NB4 (cell line): Measurements from ENCODE around the gene PRKACG.

Experiments
- DNase-seq: peaks from one replicate; pipeline ENCODE4 v3.0.0; 2010; ENCODE audit warnings: low read depth
- H3K4me3 ChIP-seq: one replicate; pipeline ENCODE4 v1.5.1; 2011; ENCODE audit warnings: mild to moderate bottlenecking, low read depth, low read length, moderate library complexity
- CTCF ChIP-seq: IDR thresholded peaks from one replicate; pipeline ENCODE4 v1.5.1; 2012; ENCODE audit warnings: low read depth, low read length
- MAX ChIP-seq: IDR thresholded peaks from 2 replicates; pipeline ENCODE4 v1.6.1; 2011; ENCODE audit warnings: low read depth, low read length
- MYC ChIP-seq: IDR thresholded peaks from 2 replicates; pipeline ENCODE4 v1.6.1; 2011; ENCODE audit warnings: low read depth, low read length
- POLR2A ChIP-seq: IDR thresholded peaks from 2 replicates; pipeline ENCODE4 v1.6.1; 2011; ENCODE audit warnings: mild to moderate bottlenecking; ENCODE audit not compliant: insufficient read length; ENCODE audit errors: extremely low read depth

PRKACG gene

GRCh38 chr9:68978501-68978900 lies 35.4 kb downstream of the PRKACG start:
- DNase-seq = no peak
- no peak overlapping the region for H3K4me3 ChIP-seq
- TF ChIP-seq MYC (no peak), MAX (no peak), CTCF (no peak), POLR2A (no peak)

DNA sequence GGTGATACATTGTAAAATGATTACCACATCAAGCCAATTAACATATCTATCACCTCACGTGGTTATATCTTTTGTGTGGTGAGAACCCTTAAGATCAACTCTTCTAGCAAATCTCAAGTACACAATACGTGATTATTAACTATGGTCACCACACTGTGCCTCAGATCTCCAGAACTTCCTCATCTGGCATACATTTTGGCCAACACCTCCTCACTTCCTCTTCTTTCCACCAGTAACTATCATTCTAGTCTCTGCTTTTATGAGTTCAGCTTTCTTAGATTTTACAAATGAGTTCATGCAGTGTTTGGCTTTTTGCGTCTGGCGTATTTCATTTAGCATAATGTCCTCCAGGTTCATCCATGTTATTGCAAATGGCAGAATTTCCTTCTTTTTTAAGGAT lies 35.8 kb downstream of the PRKACG start:
- H3K4me3 ChIP-seq = no peak overlapping the region
- no peak for TF ChIP-seq CTCF
- no peak for TF ChIP-seq MAX
- no peak for TF ChIP-seq POLR2A
- no peak for TF ChIP-seq MYC
- DNase-seq = peak; percentile 61

DNA sequence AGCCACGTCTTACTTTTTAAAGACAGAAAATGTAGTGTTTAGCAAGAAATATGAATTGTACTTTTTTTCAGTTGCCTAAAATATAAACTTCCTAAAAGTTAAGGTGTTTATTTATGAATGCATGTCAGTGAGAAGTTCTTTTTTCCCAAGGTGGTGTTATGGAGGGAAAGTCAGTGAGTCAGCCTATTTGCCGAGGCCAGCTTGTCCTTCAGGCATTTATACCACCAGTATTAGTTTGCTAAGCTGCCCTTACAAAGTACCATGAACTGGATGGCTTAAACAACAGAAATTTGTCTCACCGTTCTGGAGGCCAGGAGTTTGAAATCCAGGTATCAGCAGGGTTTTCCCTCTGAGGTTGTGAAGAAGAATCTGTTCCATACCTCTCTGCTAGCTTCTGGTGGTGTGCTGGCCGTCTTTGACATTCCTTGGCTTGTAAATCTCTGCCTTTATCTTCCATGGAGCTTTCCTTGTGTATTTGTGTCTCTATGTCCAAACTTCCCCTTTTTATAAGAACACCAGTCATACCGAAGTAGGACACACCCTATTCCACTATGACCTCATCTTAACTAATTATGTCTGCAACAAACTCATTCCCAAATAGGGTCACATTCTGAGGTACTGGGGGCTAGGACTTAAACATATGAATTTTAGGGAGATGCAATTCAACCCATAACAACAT lies 38.4 kb downstream of the PRKACG start:
- DNase-seq = peak; percentile 2
- H3K4me3 ChIP-seq = no peak overlapping the region
- TF ChIP-seq MAX (no peak), POLR2A (no peak), MYC (no peak), CTCF (no peak)

GRCh38 chr9:68974901-68975300 lies 39.0 kb downstream of the PRKACG start:
- no peak overlapping the region for H3K4me3 ChIP-seq
- no peak for DNase-seq
- TF ChIP-seq MAX (no peak), MYC (no peak), CTCF (no peak), POLR2A (no peak)

GRCh38 chr9:68974431-68974830 lies 39.5 kb downstream of the PRKACG start:
- no peak for DNase-seq
- H3K4me3 ChIP-seq = no peak overlapping the region
- TF ChIP-seq MYC (no peak), POLR2A (no peak), MAX (no peak), CTCF (no peak)

- no peak overlapping the region for H3K4me3 ChIP-seq
- DNase-seq = no peak
- TF ChIP-seq POLR2A = no peak
- no peak for TF ChIP-seq MYC
- no peak for TF ChIP-seq CTCF
- TF ChIP-seq MAX = no peak
Measured at GRCh38 chr9:68973619-68974018, 40.3 kb downstream of the PRKACG start.
